Measurements from ENCODE around the gene AUTS2. TPM values are rescaled to one million over a fixed set of nuclear protein-coding genes. Genes with fewer than 3 reads are reported as not detected.

AUTS2 gene
- polyA plus RNA-seq, 3 donors, result 3.1 to 8.3 (median 7.9) TPM

GRCh38 chr7:70663680-70664079, 1065.4 kb downstream of the AUTS2 start:
- no peak overlapping the region for H3K27ac ChIP-seq (ENCODE audit: low read depth, low read length)
- WGBS, 3 donors, result 53 to 63% (median 58%) methylated on average over 3 of the region's 3 CpGs

GRCh38 chr7:70665997-70666396, 1067.7 kb downstream of the AUTS2 start:
- H3K27ac ChIP-seq (ENCODE audit: low read depth, low read length), result no peak overlapping the region
- 77 to 96% (median 93%) methylated on average over 2 of the region's 2 CpGs for WGBS, 3 donors

DNA sequence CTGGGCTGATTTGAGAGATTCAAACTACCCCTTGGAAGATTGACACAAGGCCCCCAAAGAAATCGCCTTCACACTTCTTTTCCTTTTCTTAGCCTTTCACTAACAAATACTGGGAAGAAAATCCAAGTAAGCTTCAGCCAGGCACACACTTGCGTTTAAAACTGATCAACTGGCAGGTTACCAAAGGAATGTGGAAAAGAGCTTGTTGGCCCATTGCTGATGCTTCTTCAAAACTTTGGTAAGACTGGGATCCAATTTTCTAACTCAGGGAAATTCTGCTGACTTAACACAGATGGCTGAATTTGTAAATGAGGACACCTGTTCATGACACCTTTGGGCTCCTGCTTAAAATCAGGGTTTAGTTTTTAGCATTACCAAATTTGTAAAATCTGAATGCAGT, 1069.1 kb downstream of the AUTS2 start:
- WGBS, 3 donors, result 67 to 92% (median 85%) methylated on average over 2 of the region's 2 CpGs
- no peak overlapping the region for H3K27ac ChIP-seq (ENCODE audit: low read depth, low read length)

DNA sequence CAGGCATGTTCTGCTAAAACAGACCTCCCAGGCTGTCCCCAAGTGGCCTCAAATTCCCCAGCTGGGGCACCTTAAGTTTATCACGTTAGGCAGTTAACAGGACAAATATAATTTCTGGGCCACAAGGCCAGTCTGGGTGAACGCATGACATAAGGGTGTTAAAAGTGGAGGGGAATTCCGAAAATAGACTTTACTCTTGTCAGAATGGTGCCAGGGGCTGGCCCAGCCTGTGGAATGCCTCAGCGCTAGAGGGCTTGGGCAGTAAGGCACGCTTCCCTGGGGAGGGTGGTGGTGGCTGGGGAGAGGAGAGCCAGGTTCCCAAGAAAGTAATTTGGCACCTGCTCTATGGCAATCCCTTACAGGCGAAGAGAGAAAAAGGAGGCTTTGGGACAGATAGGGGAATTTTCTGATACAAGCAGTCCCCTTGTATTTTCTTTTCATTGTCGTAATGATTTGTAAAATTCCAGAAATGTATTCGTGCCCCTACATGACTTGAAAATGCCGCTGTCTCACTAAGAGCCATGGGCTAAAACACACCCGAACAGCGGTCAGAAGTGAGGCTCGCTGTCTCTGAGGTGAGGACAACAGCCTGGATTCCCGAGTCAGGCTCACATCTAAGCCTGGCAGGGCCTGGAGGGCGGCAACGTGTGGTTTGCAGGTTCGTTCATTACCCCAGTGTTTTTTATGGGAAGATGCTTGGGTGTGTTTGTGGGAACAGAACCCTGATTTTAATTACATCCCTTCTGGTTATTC, 1070.5 kb downstream of the AUTS2 start:
- 68 to 88% (median 87%) methylated on average over 16 of the region's 16 CpGs for WGBS, 3 donors

DNA sequence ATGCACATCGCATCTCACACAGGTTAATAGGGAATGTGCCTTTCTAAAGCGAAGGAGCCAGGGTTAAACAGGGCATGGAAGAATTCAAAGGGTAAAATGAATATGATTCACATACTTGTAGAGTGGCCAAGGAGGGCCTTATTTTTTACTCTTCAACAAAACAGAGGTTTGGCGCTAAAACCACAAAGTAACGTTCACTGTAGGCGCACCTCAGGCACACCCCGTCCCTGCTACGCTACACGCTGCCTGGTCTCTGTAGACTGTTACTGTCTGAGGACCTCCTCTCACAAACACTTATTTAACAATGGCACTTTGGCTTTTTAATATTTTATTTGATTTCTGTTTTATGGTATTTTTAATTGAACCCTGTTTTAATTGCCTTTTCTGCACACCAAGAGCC, 1071.6 kb downstream of the AUTS2 start:
- WGBS, 3 donors, result 90 to 96% (median 92%) methylated on average over 8 of the region's 8 CpGs
- no peak overlapping the region for H3K27ac ChIP-seq (ENCODE audit: low read depth, low read length)

More for the DNA sequence above, 1070.5 kb downstream of the AUTS2 start:
- H3K27ac ChIP-seq (ENCODE audit: low read depth, low read length), result no peak overlapping the region

GRCh38 chr7:70670288-70670687, 1072.0 kb downstream of the AUTS2 start:
- no peak overlapping the region for H3K27ac ChIP-seq (ENCODE audit: low read depth, low read length)
- 85 to 92% (median 90%) methylated on average over 7 of the region's 7 CpGs for WGBS, 3 donors

DNA sequence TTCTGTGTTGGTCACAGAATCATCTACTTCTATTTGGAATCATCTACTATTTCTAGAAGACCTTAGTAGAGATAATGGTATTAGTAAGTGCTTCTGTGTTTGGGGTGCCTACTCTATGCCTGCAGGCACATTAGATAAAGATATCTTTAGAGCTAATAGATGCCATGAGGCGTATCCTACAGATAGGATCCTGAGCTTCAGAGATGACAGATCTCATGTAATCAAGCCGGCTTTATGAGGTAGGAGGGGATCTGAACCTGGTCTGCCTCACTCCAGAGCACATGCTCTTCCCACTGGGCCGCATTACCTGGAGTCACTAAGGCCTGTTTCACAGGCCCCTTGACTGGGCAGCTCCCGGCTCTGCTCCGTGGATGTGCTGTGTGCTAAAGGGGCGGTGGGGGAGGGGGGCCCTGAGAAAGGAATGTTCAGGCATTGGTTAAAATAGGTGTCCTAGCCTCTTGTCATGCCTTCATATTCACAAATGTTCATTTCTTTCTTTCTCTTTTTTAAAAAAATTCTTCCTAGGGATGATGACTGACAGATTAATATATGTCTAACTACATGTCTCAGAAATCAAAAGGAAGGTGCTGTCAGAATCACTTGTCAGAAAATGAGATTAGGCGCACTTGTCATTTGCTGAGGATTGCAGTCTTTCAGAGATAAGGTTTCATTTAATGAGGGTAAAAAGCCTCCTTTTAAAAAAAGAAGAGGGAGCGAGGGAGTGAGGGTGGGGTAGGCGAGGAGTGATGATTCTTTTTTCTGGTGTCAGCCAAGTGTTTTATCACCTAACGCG, 1075.7 kb downstream of the AUTS2 start:
- H3K27ac ChIP-seq (ENCODE audit: low read depth, low read length), result no peak overlapping the region
- WGBS, 3 donors, result 90 to 95% (median 91%) methylated on average over 11 of the region's 11 CpGs

- no peak overlapping the region for H3K27ac ChIP-seq (ENCODE audit: low read depth, low read length)
- 72 to 85% (median 82%) methylated on average over 5 of the region's 5 CpGs for WGBS, 3 donors
Observed at GRCh38 chr7:70674571-70675010, 1076.3 kb downstream of the AUTS2 start.

DNA sequence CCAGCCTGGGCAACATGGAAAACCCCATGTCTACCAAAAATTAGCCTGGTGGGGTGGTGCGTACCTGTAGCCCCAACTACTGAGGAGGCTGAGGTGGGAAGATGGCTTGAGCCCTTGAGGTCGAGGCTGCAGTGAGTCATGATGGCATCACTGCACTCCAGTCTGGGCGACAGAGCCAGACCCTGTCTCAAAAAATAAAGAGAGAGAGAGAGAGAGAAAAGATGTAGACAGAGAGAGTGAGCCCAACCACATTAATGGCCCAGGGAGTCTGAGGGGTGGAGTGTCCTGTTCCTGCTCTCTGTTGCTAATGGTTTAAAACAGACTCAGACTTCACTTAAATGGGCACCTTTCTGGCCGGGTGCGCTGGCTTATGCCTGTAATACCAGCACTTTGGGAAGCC, 1078.0 kb downstream of the AUTS2 start:
- WGBS, 3 donors, result 90 to 97% (median 96%) methylated on average over 5 of the region's 5 CpGs

GRCh38 chr7:70678621-70679251, 1080.5 kb downstream of the AUTS2 start:
- H3K27ac ChIP-seq (ENCODE audit: low read depth, low read length), result no peak overlapping the region
- WGBS, 3 donors, result 64 to 82% (median 73%) methylated on average over 4 of the region's 4 CpGs

More for the DNA sequence above, 1078.0 kb downstream of the AUTS2 start:
- no peak overlapping the region for H3K27ac ChIP-seq (ENCODE audit: low read depth, low read length)

DNA sequence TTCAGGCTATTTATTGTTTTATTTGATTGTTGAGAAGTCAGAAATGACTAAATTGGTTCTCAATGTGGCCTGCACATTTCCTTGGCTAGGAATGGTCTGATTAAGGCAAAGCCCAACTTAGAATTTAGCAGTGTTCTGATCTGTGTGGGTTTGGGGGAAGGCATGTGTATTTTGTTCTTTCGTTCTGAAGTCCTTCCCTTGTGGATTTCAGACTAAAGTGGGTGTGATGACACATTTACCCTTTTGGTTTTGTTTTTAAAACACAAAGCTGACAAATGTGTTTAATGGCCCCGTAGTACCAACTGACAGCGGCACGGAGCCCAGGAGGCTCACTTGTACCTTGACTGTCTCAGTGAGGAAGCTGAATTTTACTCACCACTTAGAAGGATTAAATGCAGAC, 1081.4 kb downstream of the AUTS2 start:
- 81 to 89% (median 89%) methylated on average over 4 of the region's 4 CpGs for WGBS, 3 donors
- H3K27ac ChIP-seq (ENCODE audit: low read depth, low read length), result no peak overlapping the region

GRCh38 chr7:70680306-70680705, 1082.0 kb downstream of the AUTS2 start:
- no peak overlapping the region for H3K27ac ChIP-seq (ENCODE audit: low read depth, low read length)
- WGBS, 3 donors, result 81 to 97% (median 92%) methylated on average over 4 of the region's 4 CpGs

DNA sequence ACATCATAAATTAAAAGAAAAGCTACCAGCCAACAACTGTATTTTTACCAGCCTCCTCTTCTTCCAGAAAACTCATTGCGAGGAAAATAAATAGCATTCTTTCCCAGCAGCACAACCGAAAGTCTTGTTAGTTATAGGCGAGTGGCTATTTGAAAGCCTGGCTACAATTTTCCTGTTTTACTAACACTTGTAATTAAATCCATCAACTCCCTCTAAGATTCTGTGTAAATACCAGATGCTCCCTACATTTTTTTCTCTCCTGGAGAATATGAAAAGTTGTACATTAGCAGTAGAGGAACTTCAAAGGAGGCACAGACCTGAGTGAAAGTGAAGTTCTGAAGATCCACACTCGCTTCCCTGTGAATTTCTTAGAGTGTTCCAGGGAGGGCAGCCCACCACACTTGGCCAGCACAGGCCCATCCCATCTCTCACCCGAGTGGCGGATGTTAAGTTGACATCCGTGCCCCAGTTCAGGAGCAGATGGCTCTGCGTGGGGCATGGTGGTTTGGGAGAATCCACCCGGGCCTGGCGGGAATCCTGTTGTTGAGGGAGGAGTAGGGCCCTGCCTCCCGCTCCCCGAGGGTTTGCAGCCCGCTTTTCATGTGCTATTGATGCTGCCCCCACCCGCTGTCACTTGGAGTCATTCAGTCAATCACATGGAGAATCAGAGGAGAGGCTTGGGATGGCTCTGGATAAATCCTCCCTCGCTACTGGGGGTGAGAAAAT, 1082.6 kb downstream of the AUTS2 start:
- no peak overlapping the region for H3K27ac ChIP-seq (ENCODE audit: low read depth, low read length)
- 83 to 93% (median 91%) methylated on average over 15 of the region's 15 CpGs for WGBS, 3 donors

- no peak overlapping the region for H3K27ac ChIP-seq (ENCODE audit: low read depth, low read length)
- 76 to 80% (median 80%) methylated on average over 12 of the region's 12 CpGs for WGBS, 3 donors
Observed at GRCh38 chr7:70681469-70682350, 1083.4 kb downstream of the AUTS2 start.

- no peak overlapping the region for H3K27ac ChIP-seq (ENCODE audit: low read depth, low read length)
- WGBS, 3 donors, result 90 to 97% (median 96%) methylated on average over 8 of the region's 8 CpGs
Observed at GRCh38 chr7:70684173-70684572, 1085.9 kb downstream of the AUTS2 start.

DNA sequence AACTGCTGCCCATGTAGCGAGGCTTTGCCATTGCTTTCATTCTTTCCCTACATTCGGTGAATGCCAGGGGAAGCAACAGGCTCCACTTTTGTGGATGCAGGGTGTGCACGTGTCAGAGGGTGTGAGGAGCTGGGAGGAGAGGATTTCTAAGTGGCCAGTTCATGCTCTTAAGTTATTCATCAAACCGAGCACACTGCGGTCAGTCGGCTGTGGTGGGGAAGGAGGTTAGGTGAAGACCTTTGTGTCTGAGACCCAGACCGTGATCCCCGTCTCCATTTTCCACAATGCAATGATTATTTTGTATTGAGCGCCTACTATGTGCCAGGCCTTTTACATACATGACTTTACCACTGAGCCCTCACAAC, 1095.0 kb downstream of the AUTS2 start:
- H3K27ac ChIP-seq (ENCODE audit: low read depth, low read length), result no peak overlapping the region
- 46 to 51% (median 49%) methylated on average over 9 of the region's 9 CpGs for WGBS, 3 donors

DNA sequence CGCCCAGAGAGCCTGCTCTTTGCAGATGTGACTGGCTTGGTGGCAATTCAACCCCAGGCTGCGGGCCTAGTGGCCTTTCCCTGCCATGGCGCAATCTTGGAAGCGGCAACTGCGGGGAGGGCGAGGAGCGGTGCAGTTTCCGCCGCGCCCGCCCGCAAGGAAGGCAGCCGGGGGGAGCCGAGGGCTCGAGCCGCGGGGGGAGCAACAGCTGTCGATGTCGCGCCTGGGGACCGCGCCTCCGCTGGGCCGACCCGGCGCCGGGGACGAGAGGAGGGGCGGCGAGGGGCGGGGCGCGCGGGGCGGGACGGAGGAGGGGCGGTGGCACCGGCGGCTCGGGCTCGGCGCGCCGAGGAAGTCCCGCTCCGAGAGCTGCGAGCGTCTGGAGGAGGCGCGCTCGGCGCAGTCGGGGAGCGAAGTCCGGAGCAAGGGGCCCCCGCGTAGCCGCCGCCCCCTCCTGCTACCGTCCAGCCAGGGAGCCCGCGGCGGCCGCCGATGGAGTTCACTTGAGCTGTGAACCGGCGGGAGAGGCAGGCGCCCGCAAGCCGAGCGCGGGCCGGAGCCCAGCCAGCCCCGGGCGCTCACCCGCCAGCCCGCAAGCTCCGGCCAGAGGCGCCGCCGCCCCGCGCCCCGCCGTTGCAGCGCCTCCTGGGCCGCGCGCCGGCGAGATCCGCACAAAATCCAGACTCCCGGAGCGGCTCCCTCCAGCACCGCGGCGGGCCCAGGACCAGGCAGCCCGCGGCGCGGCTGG, 1095.6 kb downstream of the AUTS2 start:
- H3K27ac ChIP-seq (ENCODE audit: low read depth, low read length), result no peak overlapping the region
- 1% methylated on average over 51 to 101 of the region's 101 CpGs for WGBS, 3 donors
